ENCODE results near the gene MAPKAP1.

DNA sequence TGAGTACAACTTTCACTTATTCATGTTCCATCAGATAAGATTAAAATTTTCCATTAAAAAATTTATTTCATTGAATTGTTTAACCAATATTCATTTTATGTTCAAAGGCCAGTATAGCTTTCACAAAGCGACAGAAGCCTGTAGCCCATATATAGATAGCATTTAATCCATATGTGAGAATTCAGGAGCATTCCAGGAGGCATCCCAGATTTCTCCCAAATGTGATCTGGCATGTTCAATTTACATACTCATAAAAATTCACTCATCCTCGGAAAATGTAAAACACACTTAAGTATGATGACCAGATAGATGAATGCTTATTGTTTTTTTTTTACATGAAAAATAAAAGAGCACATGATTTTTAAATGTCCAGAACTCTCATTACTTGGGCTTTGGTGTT is 141.9 kb downstream of the MAPKAP1 start:
- TF ChIP-seq NFIC (IDR thresholded peaks at IDR 0.05) (no peak), EP300 (IDR thresholded peaks at IDR 0.05; ENCODE audit: borderline replicate concordance) (no peak), CEBPB (IDR thresholded peaks at IDR 0.05) (no peak)
- TF ChIP-seq, protein P1, sequence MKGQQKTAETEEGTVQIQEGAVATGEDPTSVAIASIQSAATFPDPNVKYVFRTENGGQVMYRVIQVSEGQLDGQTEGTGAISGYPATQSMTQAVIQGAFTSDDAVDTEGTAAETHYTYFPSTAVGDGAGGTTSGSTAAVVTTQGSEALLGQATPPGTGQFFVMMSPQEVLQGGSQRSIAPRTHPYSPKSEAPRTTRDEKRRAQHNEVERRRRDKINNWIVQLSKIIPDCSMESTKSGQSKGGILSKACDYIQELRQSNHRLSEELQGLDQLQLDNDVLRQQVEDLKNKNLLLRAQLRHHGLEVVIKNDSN (IDR thresholded peaks at IDR 0.05): no peak
